CD14-positive monocyte (primary cell): ENCODE data around the gene SLC9A9. TPM values are rescaled to one million over a fixed set of nuclear protein-coding genes. Genes with fewer than 3 reads are reported as not detected.
A peak's percentile ranks its signal among the peaks of the same experiment; 100 is the strongest.

Experiments used
- DNase-seq, 3 donors: peaks; one replicate each; pipeline ENCODE4 v3.0.0-alpha.2; 2011 to 2022
- H2AFZ ChIP-seq: 2 replicates; pipeline ENCODE4 v1.6.0; 2012; ENCODE audit warnings: mild to moderate bottlenecking, low read depth, low read length, inconsistent platforms; ENCODE audit not compliant: insufficient read depth, poor library complexity, severe bottlenecking
- H3K27ac ChIP-seq, 2 donors: 1 replicate in 1 of 2; 2 replicates in 1 of 2; pipeline ENCODE4 v1.5.1; 2012 to 2013; ENCODE audit warnings: low read length in 2 of 2, control low read depth in 1 of 2, inconsistent platforms in 1 of 2, low read depth in 1 of 2, mild to moderate bottlenecking in 1 of 2
- H3K27me3 ChIP-seq, 2 donors: one replicate each; pipeline versions ENCODE4 v1.6.0 to v1.6.1; 2011 to 2013; ENCODE audit warnings: low read length in 2 of 2; ENCODE audit not compliant: control insufficient read depth in 2 of 2, insufficient read depth in 2 of 2
- H3K36me3 ChIP-seq, 2 donors: replicated peaks in 1 of 2; 1 replicate in 1 of 2; 2 replicates in 1 of 2; pipeline versions ENCODE4 v1.5.1 to v1.6.1; 2012 to 2013; ENCODE audit warnings: low read length in 2 of 2, control low read depth in 1 of 2, inconsistent platforms in 1 of 2, mild to moderate bottlenecking in 1 of 2; ENCODE audit not compliant: insufficient read depth in 2 of 2, control insufficient read depth in 1 of 2
- H3K4me1 ChIP-seq, 2 donors: 1 replicate in 1 of 2; 2 replicates in 1 of 2; pipeline versions ENCODE4 v1.5.1 to v1.6.1; 2012 to 2013; ENCODE audit warnings: low read length in 2 of 2, control low read depth in 1 of 2, inconsistent platforms in 1 of 2, mild to moderate bottlenecking in 1 of 2, moderate library complexity in 1 of 2; ENCODE audit not compliant: insufficient read depth in 2 of 2, control insufficient read depth in 1 of 2
- H3K4me2 ChIP-seq: replicated peaks from 2 replicates; pipeline ENCODE3; 2012; ENCODE audit warnings: low read length, moderate library complexity, mild to moderate bottlenecking; ENCODE audit not compliant: poor library complexity, severe bottlenecking; ENCODE audit errors: extremely low read depth
- H3K4me3 ChIP-seq, 3 experiments: fragments of 200-600 bp in 1 of 3; sonication (generic) in 1 of 3; replicated peaks in 1 of 3; 1 replicate in 2 of 3; 2 replicates in 1 of 3; pipeline ENCODE4 v1.5.1; 2011 to 2013; ENCODE audit warnings: low read length in 3 of 3, mild to moderate bottlenecking in 3 of 3, control low read depth in 2 of 3, low read depth in 2 of 3, inconsistent platforms in 1 of 3, moderate library complexity in 1 of 3
- H3K79me2 ChIP-seq: 2 replicates; pipeline ENCODE4 v1.6.0; 2012; ENCODE audit warnings: mild to moderate bottlenecking, control low read depth, inconsistent platforms, low read length, moderate library complexity; ENCODE audit not compliant: insufficient read depth
- H3K9ac ChIP-seq: 2 replicates; pipeline ENCODE4 v1.6.0; 2017; ENCODE audit warnings: low read length, mild to moderate bottlenecking; ENCODE audit not compliant: insufficient read depth, poor library complexity, severe bottlenecking
- H3K9me3 ChIP-seq, 2 donors: replicated peaks in 1 of 2; 1 replicate in 1 of 2; 2 replicates in 1 of 2; pipeline versions ENCODE4 v1.5.1 to v1.6.1; 2012 to 2013; ENCODE audit warnings: low read length in 2 of 2, control low read depth in 1 of 2; ENCODE audit not compliant: control insufficient read depth in 1 of 2, insufficient read depth in 1 of 2
- H4K20me1 ChIP-seq: 2 replicates; pipeline ENCODE4 v1.6.0; 2012; ENCODE audit warnings: mild to moderate bottlenecking, low read length, control low read depth, moderate library complexity; ENCODE audit not compliant: insufficient read depth
- H3K27ac Mint-ChIP-seq, 7 donors: one replicate each; pipeline ENCODE4 v1.8.0; 2020; ENCODE audit warnings: mild to moderate bottlenecking in 7 of 7, mixed read lengths in 7 of 7, moderate library complexity in 6 of 7, inconsistent platforms in 2 of 7
- H3K27me3 Mint-ChIP-seq, 3 donors: one replicate each; pipeline ENCODE4 v1.8.0; 2021 to 2022; ENCODE audit warnings: low read depth in 3 of 3, mild to moderate bottlenecking in 3 of 3, mixed read lengths in 3 of 3, moderate library complexity in 3 of 3, inconsistent platforms in 1 of 3
- H3K36me3 Mint-ChIP-seq, 2 donors: one replicate each; pipeline ENCODE4 v1.8.0; 2020; ENCODE audit warnings: mixed read lengths in 2 of 2, inconsistent platforms in 1 of 2, mild to moderate bottlenecking in 1 of 2
- H3K4me1 Mint-ChIP-seq: one replicate; pipeline ENCODE4 v1.8.0; 2020; ENCODE audit warnings: mild to moderate bottlenecking, mixed read lengths
- H3K4me3 Mint-ChIP-seq, 2 donors: one replicate each; pipeline ENCODE4 v1.8.0; 2020; ENCODE audit warnings: mild to moderate bottlenecking in 2 of 2, mixed read lengths in 2 of 2, moderate library complexity in 1 of 2
- H3K9me3 Mint-ChIP-seq, 7 donors: one replicate each; pipeline ENCODE4 v1.8.0; 2020 to 2022; ENCODE audit warnings: mixed read lengths in 7 of 7, mild to moderate bottlenecking in 6 of 7, moderate library complexity in 6 of 7, inconsistent platforms in 2 of 7
- WGBS: methylation state at CpG from one replicate; pipeline ENCODE4 v1.1.5; 2013; ENCODE audit warnings: missing lambda C conversion rate; ENCODE audit not compliant: insufficient coverage; 5-methylcytosine and 5-hydroxymethylcytosine counted together
- intact Hi-C, 2 donors: fragments of 100-400 bp; cut with micrococcal nuclease; formaldehyde crosslinking; loops; one replicate each; pipeline versions ENCODE4 v1.15.0 to v1.15.1; 2023
- polyA plus RNA-seq, 3 donors: library from polyadenylated mRNA; depleted of rRNA in 1 of 3; unstranded in 2 of 3; stranded (reverse) in 1 of 3; fragments of 300-500 nt in 2 of 3; fragments of >200 nt in 1 of 3; fragmentation: Illumina TruSeq in 2 of 3; gene quantifications; 1 replicate in 2 of 3; 2 replicates in 1 of 3; pipeline ENCODE4 v1.2.3, GENCODE V29; 2012 to 2021
- TF ChIP-seq, protein P1 (sequence below): fragments of 200-600 bp; IDR thresholded peaks from one replicate; pipeline ENCODE4 v1.8.0; 2022; ENCODE audit warnings: antibody characterized with exemption, mild to moderate bottlenecking

The SLC9A9 gene
- polyA plus RNA-seq, 3 donors, result 14.1 to 32.8 (median 27.0) TPM

DNA sequence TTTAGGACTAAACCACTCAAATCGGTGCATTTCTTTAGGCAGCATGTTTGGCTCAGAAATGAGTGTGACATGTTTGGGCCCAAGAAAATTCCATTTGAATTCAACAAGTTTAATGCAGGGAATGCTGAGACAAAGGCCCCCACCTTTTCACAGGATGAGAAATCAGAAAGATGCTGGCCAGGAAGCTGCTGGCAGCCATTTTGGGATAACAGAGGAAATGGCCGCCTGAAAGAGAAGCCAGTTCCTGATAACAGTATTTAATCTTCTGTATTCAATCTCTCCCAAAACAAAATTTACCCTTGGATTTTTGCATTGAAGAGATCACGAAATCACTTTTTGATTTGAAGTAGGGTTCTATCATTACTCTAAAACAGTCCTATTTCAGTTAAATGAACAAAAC is 350.9 kb downstream of the SLC9A9 start:
- no peaks in the 10 kb centered on the region for H3K4me1 Mint-ChIP-seq
- H3K36me3 Mint-ChIP-seq, result peaks cover 15 to 22% of the 10 kb centered on the region in 2 donors
- Histone ChIP-seq H3K9ac (no peak overlapping the region), H3K4me1 (no peaks in the 10 kb centered on the region), H4K20me1 (no peaks in the 10 kb centered on the region), H2AFZ (no peak overlapping the region), H3K79me2 (no peaks in the 10 kb centered on the region), H3K27me3 (no peaks in the 10 kb centered on the region), H3K36me3 (peaks cover 2 to 7% of the 10 kb centered on the region in 2 donors), H3K4me2 (no peak overlapping the region), H3K4me3 (no peak overlapping the region), H3K27ac (no peak overlapping the region), H3K9me3 (no peaks in the 10 kb centered on the region)
- TF ChIP-seq, protein P1, sequence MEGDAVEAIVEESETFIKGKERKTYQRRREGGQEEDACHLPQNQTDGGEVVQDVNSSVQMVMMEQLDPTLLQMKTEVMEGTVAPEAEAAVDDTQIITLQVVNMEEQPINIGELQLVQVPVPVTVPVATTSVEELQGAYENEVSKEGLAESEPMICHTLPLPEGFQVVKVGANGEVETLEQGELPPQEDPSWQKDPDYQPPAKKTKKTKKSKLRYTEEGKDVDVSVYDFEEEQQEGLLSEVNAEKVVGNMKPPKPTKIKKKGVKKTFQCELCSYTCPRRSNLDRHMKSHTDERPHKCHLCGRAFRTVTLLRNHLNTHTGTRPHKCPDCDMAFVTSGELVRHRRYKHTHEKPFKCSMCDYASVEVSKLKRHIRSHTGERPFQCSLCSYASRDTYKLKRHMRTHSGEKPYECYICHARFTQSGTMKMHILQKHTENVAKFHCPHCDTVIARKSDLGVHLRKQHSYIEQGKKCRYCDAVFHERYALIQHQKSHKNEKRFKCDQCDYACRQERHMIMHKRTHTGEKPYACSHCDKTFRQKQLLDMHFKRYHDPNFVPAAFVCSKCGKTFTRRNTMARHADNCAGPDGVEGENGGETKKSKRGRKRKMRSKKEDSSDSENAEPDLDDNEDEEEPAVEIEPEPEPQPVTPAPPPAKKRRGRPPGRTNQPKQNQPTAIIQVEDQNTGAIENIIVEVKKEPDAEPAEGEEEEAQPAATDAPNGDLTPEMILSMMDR, result no peak
- intact Hi-C loops, result no loop called here
- H3K27ac Mint-ChIP-seq, result peak overlapping the region in 1 of 7 donors; percentile 22
- peaks cover 0 to 5% (median 0%) of the 10 kb centered on the region in 7 donors for H3K9me3 Mint-ChIP-seq
- WGBS, result no CpG with 5 or more reads among the region's 3 CpGs
- H3K27me3 Mint-ChIP-seq, result no peaks in the 10 kb centered on the region
- no peak overlapping the region for H3K4me3 Mint-ChIP-seq
- DNase-seq, result no peak

DNA sequence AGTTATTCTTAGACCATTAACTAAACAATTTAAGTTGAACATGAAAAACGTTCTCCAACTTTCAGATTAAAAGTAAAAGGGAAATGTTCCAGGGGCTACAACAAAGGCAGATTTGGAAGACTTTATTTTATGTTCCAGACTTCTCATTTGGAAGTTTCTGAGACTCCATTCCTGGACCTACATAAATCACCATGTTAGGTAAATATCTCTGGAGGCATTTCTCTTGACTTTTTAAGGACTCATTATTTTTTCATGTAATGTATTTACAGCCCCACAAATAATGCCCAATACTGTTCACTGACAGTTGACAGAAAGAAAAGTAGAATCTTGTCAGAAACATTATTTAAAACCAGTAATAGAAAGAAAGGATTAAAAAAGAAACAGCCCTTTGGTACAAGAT is 352.1 kb downstream of the SLC9A9 start:
- Mint-ChIP-seq H3K27me3 (no peaks in the 10 kb centered on the region), H3K4me1 (no peaks in the 10 kb centered on the region), H3K27ac (no peak overlapping the region), H3K36me3 (peaks cover 22 to 25% of the 10 kb centered on the region in 2 donors), H3K9me3 (peaks cover 0 to 5% (median 0%) of the 10 kb centered on the region in 7 donors), H3K4me3 (no peak overlapping the region)
- no CpG with 5 or more reads among the region's 1 CpG for WGBS
- H3K27ac ChIP-seq, result no peak overlapping the region
- no peak for DNase-seq
- TF ChIP-seq, protein P1, result no peak
- H3K36me3 ChIP-seq, result peaks cover 2 to 7% of the 10 kb centered on the region in 2 donors
- no peak overlapping the region for H3K9ac ChIP-seq
- no peaks in the 10 kb centered on the region for H3K79me2 ChIP-seq
- H3K4me2 ChIP-seq, result no peak overlapping the region
- intact Hi-C loops, result no loop called here
- no peaks in the 10 kb centered on the region for H4K20me1 ChIP-seq
- no peaks in the 10 kb centered on the region for H3K27me3 ChIP-seq
- H2AFZ ChIP-seq, result no peak overlapping the region
- H3K4me1 ChIP-seq, result no peaks in the 10 kb centered on the region
- H3K9me3 ChIP-seq, result no peaks in the 10 kb centered on the region
- no peak overlapping the region for H3K4me3 ChIP-seq
